Left lung (tissue), 10 donors: Measurements from ENCODE around the gene HOXD13. TPM values are rescaled to one million over a fixed set of nuclear protein-coding genes. Genes with fewer than 3 reads are reported as not detected.
A peak's percentile ranks its signal among the peaks of the same experiment; 100 is the strongest.

Experiments used
- ATAC-seq: fragments of 200-7000 bp; cut with Tn5 transposase; one replicate; pipeline ENCODE4 v1.9.1; 2020; ENCODE audit warnings: moderate library complexity
- DNase-seq, 4 donors: peaks; one replicate each; pipeline ENCODE4 v3.0.0-alpha.2; 2013 to 2020
- H3K27ac ChIP-seq, 2 donors: fragments of 200-600 bp; sonication (generic) in 1 of 2; one replicate each; pipeline versions ENCODE4 v1.5.0 to v1.8.0; 2020 to 2021
- H3K27me3 ChIP-seq, 2 donors: fragments of 200-600 bp; sonication (generic) in 1 of 2; one replicate each; pipeline versions ENCODE4 v1.5.0 to v1.8.0; 2020 to 2021
- H3K36me3 ChIP-seq, 2 donors: fragments of 200-600 bp; sonication (generic) in 1 of 2; one replicate each; pipeline versions ENCODE4 v1.5.0 to v1.8.0; 2020 to 2021
- H3K4me1 ChIP-seq, 2 donors: fragments of 200-600 bp; one replicate each; pipeline ENCODE4 v1.8.0; 2021
- H3K4me3 ChIP-seq, 2 donors: fragments of 200-600 bp; sonication (generic) in 1 of 2; one replicate each; pipeline versions ENCODE4 v1.5.0 to v1.8.0; 2020 to 2021; ENCODE audit warnings: mild to moderate bottlenecking in 1 of 2
- H3K9me3 ChIP-seq, 2 donors: fragments of 200-600 bp; sonication (generic) in 1 of 2; one replicate each; pipeline versions ENCODE4 v1.5.0 to v1.8.0; 2020 to 2021
- CTCF ChIP-seq, 2 donors: fragments of 200-600 bp; sonication (generic) in 1 of 2; IDR thresholded peaks; one replicate each; pipeline versions ENCODE4 v1.5.0 to v1.8.0; 2021; ENCODE audit warnings: antibody characterized with exemption in 2 of 2
- intact Hi-C, 2 donors: fragments of 100-400 bp; cut with DNase I; formaldehyde crosslinking; loops; one replicate each; pipeline versions ENCODE4 v1.11.2 to v1.14.2; 2022
- polyA plus RNA-seq, 6 donors: library from polyadenylated mRNA; unstranded; fragments of 120-200 nt; gene quantifications; one replicate each; pipeline ENCODE4 v1.2.1, GENCODE V29; 2013; ENCODE audit not compliant: insufficient read length in 6 of 6
- total RNA-seq, 2 donors: library from RNA; stranded (reverse); fragmentation: NEBNext Ultra II Directional; extraction: Animal tissue kit (Norgen Biotek cat#: 25700); gene quantifications; one replicate each; pipeline ENCODE4 v1.2.1, GENCODE V29; 2021
- donor health status: DM: no; HTN: yes; CAD: no.
- donor health status: DM: no; HTN: no; CAD: no.

Gene HOXD13
- total and polyA plus RNA-seq, 8 donors: not detected

GRCh38 chr2:176124947-176125771 is 32.6 kb downstream of the HOXD13 start:
- Histone ChIP-seq H3K9me3 (no peaks in the 10 kb centered on the region), H3K36me3 (no peaks in the 10 kb centered on the region), H3K4me1 (peaks cover 0 to 39% of the 10 kb centered on the region in 2 donors), H3K4me3 (no peak overlapping the region), H3K27ac (no peak overlapping the region), H3K27me3 (peaks cover 96 to 100% of the 10 kb centered on the region in 2 donors)
- TF ChIP-seq CTCF (IDR thresholded peaks at IDR 0.05): no peak
- no peak for ATAC-seq
- intact Hi-C loops: loop anchor here in 1 of 2 donors (5.0 kb wide), 2 partner anchors 427 to 1022 kb away; no protein-coding TSS in a partner anchor
- DNase-seq: no peak

- no peak overlapping the region for H3K27ac ChIP-seq
- TF ChIP-seq CTCF (IDR thresholded peaks at IDR 0.05): no peak
Measured at GRCh38 chr2:176125772-176126054, 33.2 kb downstream of the HOXD13 start.

GRCh38 chr2:176126929-176127773 is 34.6 kb downstream of the HOXD13 start:
- Histone ChIP-seq H3K4me3 (no peak overlapping the region), H3K27me3 (peaks cover 96 to 100% of the 10 kb centered on the region in 2 donors)
- DNase-seq: peak in 2 of 4 donors; percentile 52 to 79

More at GRCh38 chr2:176125772-176126054, 33.2 kb downstream of the HOXD13 start:
- Histone ChIP-seq H3K4me1 (peaks cover 0 to 44% of the 10 kb centered on the region in 2 donors), H3K9me3 (no peaks in the 10 kb centered on the region), H3K4me3 (no peak overlapping the region), H3K27me3 (peaks cover 96 to 100% of the 10 kb centered on the region in 2 donors), H3K36me3 (no peaks in the 10 kb centered on the region)
- ATAC-seq (no peak), DNase-seq (no peak)
- intact Hi-C loops: loop anchor here in 1 of 2 donors (5.0 kb wide), 2 partner anchors 427 to 1022 kb away; no protein-coding TSS in a partner anchor

GRCh38 chr2:176127774-176128072 is 35.2 kb downstream of the HOXD13 start:
- Histone ChIP-seq H3K9me3 (no peaks in the 10 kb centered on the region), H3K4me3 (no peak overlapping the region), H3K4me1 (peaks cover 0 to 47% of the 10 kb centered on the region in 2 donors), H3K27ac (no peak overlapping the region), H3K27me3 (peaks cover 96 to 100% of the 10 kb centered on the region in 2 donors), H3K36me3 (no peaks in the 10 kb centered on the region)
- intact Hi-C loops: loop anchor here in 1 of 2 donors (5.0 kb wide), 2 partner anchors 425 to 1020 kb away; no protein-coding TSS in a partner anchor
- DNase-seq (no peak), ATAC-seq (no peak)
- no peak for TF ChIP-seq CTCF (IDR thresholded peaks at IDR 0.05)

More at GRCh38 chr2:176126929-176127773, 34.6 kb downstream of the HOXD13 start:
- Histone ChIP-seq H3K4me1 (peaks cover 0 to 47% of the 10 kb centered on the region in 2 donors), H3K27ac (no peak overlapping the region), H3K9me3 (no peaks in the 10 kb centered on the region), H3K36me3 (no peaks in the 10 kb centered on the region)
- ATAC-seq: peak; percentile 51
- TF ChIP-seq CTCF (IDR thresholded peaks at IDR 0.05): peak; percentile 68 to 86
- intact Hi-C loops: loop anchor here in 1 of 2 donors (5.0 kb wide), 2 partner anchors 425 to 1020 kb away; no protein-coding TSS in a partner anchor
